HG03196 (cell line): Measurements from ENCODE around the gene MRPL12.
"Not testable (repeated sequence)": the region's sequence is repeated elsewhere in the genome, so short reads cannot be mapped to it uniquely, and the experiment has no call there.

ENCODE experiments used
- ATAC-seq: cut with Tn5 transposase; IDR thresholded peaks from one replicate; pipeline ENCODE4 v1.9.1; 2021; ENCODE audit not compliant: unreplicated experiment

MRPL12 gene

GRCh38 chr17:81702934-81703746, at the start of gene MRPL12:
TSS of gene MRPL12 (plus strand) at chr17:81703367. CDS start at chr17:81703502, 135 bp downstream.
- ATAC-seq = peak; percentile 80

GRCh38 chr17:81655378-81656117, 47.6 kb upstream of the MRPL12 start:
- no peak for ATAC-seq

- ATAC-seq = no peak
Measured at GRCh38 chr17:81656118-81656743, 46.9 kb upstream of the MRPL12 start, which contains the start of gene PDE6G. TSS of gene PDE6G (minus strand) at chr17:81656542. CDS start at chr17:81653305, 3,237 bp downstream.

- ATAC-seq = no peak
Measured at GRCh38 chr17:81656835-81657234, 46.3 kb upstream of the MRPL12 start.

GRCh38 chr17:81659038-81659437, 44.1 kb upstream of the MRPL12 start:
- no peak for ATAC-seq

GRCh38 chr17:81660441-81660840, 42.7 kb upstream of the MRPL12 start:
- no peak for ATAC-seq

- ATAC-seq = no peak
Measured at GRCh38 chr17:81662002-81662401, 41.2 kb upstream of the MRPL12 start.

- ATAC-seq = no peak
Measured at GRCh38 chr17:81664051-81664470, 39.1 kb upstream of the MRPL12 start.

GRCh38 chr17:81665205-81666091, 37.7 kb upstream of the MRPL12 start:
- peak; percentile 10 for ATAC-seq

GRCh38 chr17:81666092-81666341, 37.1 kb upstream of the MRPL12 start:
- ATAC-seq = no peak

- peak; percentile 78 for ATAC-seq
Measured at GRCh38 chr17:81666342-81667191, 36.6 kb upstream of the MRPL12 start, which contains the start of the genes CCDC137 and OXLD1. TSS of gene CCDC137 (plus strand) at chr17:81666737. CDS start at chr17:81666767, 30 bp downstream. TSS of gene OXLD1 (minus strand) at chr17:81666605. CDS start at chr17:81666577, 28 bp downstream.

GRCh38 chr17:81667754-81668153, 35.4 kb upstream of the MRPL12 start:
- no peak for ATAC-seq

- ATAC-seq = no peak
Measured at GRCh38 chr17:81672504-81672903, 30.7 kb upstream of the MRPL12 start.

GRCh38 chr17:81672954-81673353, 30.2 kb upstream of the MRPL12 start:
- ATAC-seq = no peak

- no peak for ATAC-seq
Measured at GRCh38 chr17:81673561-81674258, 29.5 kb upstream of the MRPL12 start.

- not testable (repeated sequence) for ATAC-seq
Measured at GRCh38 chr17:81675515-81676221, 27.5 kb upstream of the MRPL12 start.

- no peak for ATAC-seq
Measured at GRCh38 chr17:81676906-81677305, 26.3 kb upstream of the MRPL12 start.

- no peak for ATAC-seq
Measured at GRCh38 chr17:81680150-81680549, 23.0 kb upstream of the MRPL12 start.
